ENCODE results near the gene TSPAN9. TPM values are rescaled to one million over a fixed set of nuclear protein-coding genes. Genes with fewer than 3 reads are reported as not detected.

TSPAN9 gene
- total RNA-seq, 1 donor from 2014 or later, result 7.8 TPM

DNA sequence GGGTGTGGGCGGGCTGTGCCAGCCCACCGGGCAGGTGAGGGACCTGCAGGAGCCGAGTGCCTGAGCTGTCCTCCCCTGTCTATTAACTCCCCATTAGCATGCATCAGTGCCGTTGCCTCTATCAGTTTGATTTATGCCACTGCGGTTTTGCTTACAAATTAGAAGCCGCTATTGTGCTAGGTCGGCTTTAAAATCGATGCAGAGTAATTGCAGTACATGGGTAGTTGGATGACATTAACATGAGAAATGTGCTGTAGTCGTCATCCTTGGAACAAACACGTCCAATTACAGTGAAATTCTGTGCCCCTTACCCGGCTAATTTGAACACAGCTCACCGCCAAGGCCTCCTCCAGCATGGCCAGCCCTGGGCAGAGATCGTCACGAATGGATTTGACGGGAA is 145.8 kb downstream of the TSPAN9 start:
- Mint-ChIP-seq H3K4me1 (peaks cover 46% of the 10 kb centered on the region), H3K4me3 (no peak overlapping the region), H3K27ac (no peak overlapping the region), H3K36me3 (no peaks in the 10 kb centered on the region), H3K27me3 (ENCODE audit: insufficient read depth, low read depth) (peaks cover 10% of the 10 kb centered on the region), H3K9me3 (no peaks in the 10 kb centered on the region)
- Histone ChIP-seq H3K4me1 (peaks cover 7% of the 10 kb centered on the region), H3K27ac (no peak overlapping the region), H3K4me3 (no peak overlapping the region), H3F3A (ENCODE audit: low read depth) (no peaks in the 10 kb centered on the region), H3K36me3 (no peaks in the 10 kb centered on the region), H2AFZ (replicated peaks) (no peak overlapping the region), H4K20me1 (ENCODE audit: low read depth) (peaks cover 13% of the 10 kb centered on the region), H3K4me2 (no peak overlapping the region), H3K9ac (no peak overlapping the region), H3K79me2 (ENCODE audit: low read depth) (no peaks in the 10 kb centered on the region), H3K27me3 (no peaks in the 10 kb centered on the region), H3K9me3 (ENCODE audit: low read depth) (no peaks in the 10 kb centered on the region)
- no peak for TF ChIP-seq EZH2 (IDR thresholded peaks at IDR 0.05)
- no peak for TF ChIP-seq EZH2phosphoT487 (IDR thresholded peaks at IDR 0.05)
- TF ChIP-seq, protein P1, sequence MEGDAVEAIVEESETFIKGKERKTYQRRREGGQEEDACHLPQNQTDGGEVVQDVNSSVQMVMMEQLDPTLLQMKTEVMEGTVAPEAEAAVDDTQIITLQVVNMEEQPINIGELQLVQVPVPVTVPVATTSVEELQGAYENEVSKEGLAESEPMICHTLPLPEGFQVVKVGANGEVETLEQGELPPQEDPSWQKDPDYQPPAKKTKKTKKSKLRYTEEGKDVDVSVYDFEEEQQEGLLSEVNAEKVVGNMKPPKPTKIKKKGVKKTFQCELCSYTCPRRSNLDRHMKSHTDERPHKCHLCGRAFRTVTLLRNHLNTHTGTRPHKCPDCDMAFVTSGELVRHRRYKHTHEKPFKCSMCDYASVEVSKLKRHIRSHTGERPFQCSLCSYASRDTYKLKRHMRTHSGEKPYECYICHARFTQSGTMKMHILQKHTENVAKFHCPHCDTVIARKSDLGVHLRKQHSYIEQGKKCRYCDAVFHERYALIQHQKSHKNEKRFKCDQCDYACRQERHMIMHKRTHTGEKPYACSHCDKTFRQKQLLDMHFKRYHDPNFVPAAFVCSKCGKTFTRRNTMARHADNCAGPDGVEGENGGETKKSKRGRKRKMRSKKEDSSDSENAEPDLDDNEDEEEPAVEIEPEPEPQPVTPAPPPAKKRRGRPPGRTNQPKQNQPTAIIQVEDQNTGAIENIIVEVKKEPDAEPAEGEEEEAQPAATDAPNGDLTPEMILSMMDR (IDR thresholded peaks at IDR 0.05), result no peak
- no peak for DNase-seq (ENCODE audit: low spot score)

- no peak overlapping the region for H3K27ac Mint-ChIP-seq
- Histone ChIP-seq H4K20me1 (ENCODE audit: low read depth) (peaks cover 13% of the 10 kb centered on the region), H3K9me3 (ENCODE audit: low read depth) (no peaks in the 10 kb centered on the region), H3K4me2 (no peak overlapping the region), H3K4me3 (no peak overlapping the region), H3K27me3 (no peaks in the 10 kb centered on the region), H3F3A (ENCODE audit: low read depth) (no peaks in the 10 kb centered on the region), H3K79me2 (ENCODE audit: low read depth) (no peaks in the 10 kb centered on the region), H3K9ac (no peak overlapping the region), H2AFZ (replicated peaks) (no peak overlapping the region), H3K27ac (no peak overlapping the region), H3K4me1 (peaks cover 7% of the 10 kb centered on the region), H3K36me3 (no peaks in the 10 kb centered on the region)
- H3K9me3 Mint-ChIP-seq, result no peaks in the 10 kb centered on the region
- no peaks in the 10 kb centered on the region for H3K36me3 Mint-ChIP-seq
- peaks cover 7% of the 10 kb centered on the region for H3K27me3 Mint-ChIP-seq (ENCODE audit: insufficient read depth, low read depth)
- H3K4me1 Mint-ChIP-seq, result peaks cover 37% of the 10 kb centered on the region
- no peak for DNase-seq (ENCODE audit: low spot score)
- H3K4me3 Mint-ChIP-seq, result no peak overlapping the region
- TF ChIP-seq EZH2phosphoT487 (IDR thresholded peaks at IDR 0.05) (no peak), EZH2 (IDR thresholded peaks at IDR 0.05) (no peak)
- TF ChIP-seq, protein P1 (IDR thresholded peaks at IDR 0.05), result no peak
Observed at GRCh38 chr12:3223601-3224529, 146.7 kb downstream of the TSPAN9 start.

DNA sequence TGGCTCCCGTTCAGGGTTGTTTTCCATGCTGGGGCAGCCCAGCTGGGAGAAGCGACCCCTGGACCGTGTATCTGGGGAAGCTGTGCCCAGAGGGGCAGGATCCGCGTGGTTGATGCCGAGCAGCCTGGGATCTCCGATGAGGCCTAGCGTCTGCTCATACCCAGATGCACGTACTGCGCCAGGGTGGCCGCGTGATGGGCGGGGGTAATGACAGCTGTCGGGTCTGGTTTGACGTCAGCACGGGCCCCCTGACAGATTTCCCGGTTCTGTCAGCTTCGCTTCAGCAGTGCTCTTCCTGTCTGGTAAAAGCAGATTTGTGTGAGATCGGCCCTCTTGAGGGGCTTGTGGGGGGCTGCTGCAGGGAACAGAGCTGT is 147.3 kb downstream of the TSPAN9 start:
- Histone ChIP-seq H3K4me1 (peaks cover 7% of the 10 kb centered on the region), H3K9ac (no peak overlapping the region), H3F3A (ENCODE audit: low read depth) (no peaks in the 10 kb centered on the region), H4K20me1 (ENCODE audit: low read depth) (peaks cover 16% of the 10 kb centered on the region), H3K4me2 (no peak overlapping the region), H3K9me3 (ENCODE audit: low read depth) (no peaks in the 10 kb centered on the region), H2AFZ (replicated peaks) (no peak overlapping the region), H3K79me2 (ENCODE audit: low read depth) (no peaks in the 10 kb centered on the region), H3K27ac (no peak overlapping the region), H3K27me3 (no peaks in the 10 kb centered on the region), H3K36me3 (no peaks in the 10 kb centered on the region), H3K4me3 (no peak overlapping the region)
- DNase-seq (ENCODE audit: low spot score), result no peak
- Mint-ChIP-seq H3K27ac (no peak overlapping the region), H3K9me3 (peaks cover 2% of the 10 kb centered on the region), H3K4me1 (peaks cover 32% of the 10 kb centered on the region), H3K4me3 (no peak overlapping the region), H3K36me3 (no peaks in the 10 kb centered on the region), H3K27me3 (ENCODE audit: insufficient read depth, low read depth) (peaks cover 7% of the 10 kb centered on the region)
- no peak for TF ChIP-seq EZH2phosphoT487 (IDR thresholded peaks at IDR 0.05)
- TF ChIP-seq, protein P1 (IDR thresholded peaks at IDR 0.05), result no peak
- no peak for TF ChIP-seq EZH2 (IDR thresholded peaks at IDR 0.05)
